ENCODE measurements around the gene PPFIA4. TPM values are rescaled to one million over a fixed set of nuclear protein-coding genes. Genes with fewer than 3 reads are reported as not detected.

The PPFIA4 gene
- total and polyA plus RNA-seq, 9 of the 15 experiments (the other 6 are each of a cell fraction or from before 2014, with no cell fraction given) = 0.07 to 12.0 (median 0.70) TPM

DNA sequence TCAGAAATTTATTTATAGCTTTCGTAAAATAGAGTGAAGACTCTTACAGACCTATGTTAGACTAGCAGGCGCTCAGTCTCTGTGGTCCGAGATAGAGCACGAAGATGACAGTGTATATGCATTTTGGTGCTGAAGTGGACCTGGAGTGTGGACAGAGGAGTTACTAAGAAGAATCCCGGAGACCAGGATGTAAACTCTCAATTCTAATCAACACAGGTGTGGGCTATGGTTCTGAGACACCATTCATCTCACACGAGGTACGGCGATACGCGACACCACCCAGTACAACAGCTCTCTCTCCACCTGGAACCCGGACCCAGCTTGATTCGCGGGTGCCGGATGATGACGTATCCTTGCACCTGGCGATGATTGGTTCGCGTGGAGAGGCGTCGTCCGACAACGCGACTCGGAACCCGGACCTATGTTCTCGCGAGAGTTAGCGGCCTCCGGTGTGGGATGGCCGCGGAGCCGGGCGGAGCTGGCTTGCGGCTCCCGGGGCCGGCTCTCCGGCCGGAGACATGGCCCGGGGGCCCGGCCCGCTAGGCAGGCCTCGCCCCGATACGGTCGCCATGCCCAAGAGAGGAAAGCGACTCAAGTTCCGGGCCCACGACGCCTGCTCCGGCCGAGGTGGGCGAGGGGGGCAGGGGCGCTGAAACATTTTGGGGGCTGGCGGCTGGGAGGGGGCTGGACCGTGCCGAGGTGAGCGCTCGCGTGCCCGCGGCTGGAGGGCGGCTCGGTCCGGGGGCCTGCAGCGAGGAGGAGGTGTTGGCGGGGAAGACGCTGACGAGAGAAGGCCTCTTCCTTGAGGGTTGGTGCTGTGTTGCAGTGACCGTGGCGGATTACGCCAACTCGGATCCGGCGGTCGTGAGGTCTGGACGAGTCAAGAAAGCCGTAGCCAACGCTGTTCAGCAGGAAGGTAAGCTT is 19.1 kb upstream of the PPFIA4 start, which contains the start of gene TMEM183A (continued):
- TF ChIP-seq, protein P1, sequence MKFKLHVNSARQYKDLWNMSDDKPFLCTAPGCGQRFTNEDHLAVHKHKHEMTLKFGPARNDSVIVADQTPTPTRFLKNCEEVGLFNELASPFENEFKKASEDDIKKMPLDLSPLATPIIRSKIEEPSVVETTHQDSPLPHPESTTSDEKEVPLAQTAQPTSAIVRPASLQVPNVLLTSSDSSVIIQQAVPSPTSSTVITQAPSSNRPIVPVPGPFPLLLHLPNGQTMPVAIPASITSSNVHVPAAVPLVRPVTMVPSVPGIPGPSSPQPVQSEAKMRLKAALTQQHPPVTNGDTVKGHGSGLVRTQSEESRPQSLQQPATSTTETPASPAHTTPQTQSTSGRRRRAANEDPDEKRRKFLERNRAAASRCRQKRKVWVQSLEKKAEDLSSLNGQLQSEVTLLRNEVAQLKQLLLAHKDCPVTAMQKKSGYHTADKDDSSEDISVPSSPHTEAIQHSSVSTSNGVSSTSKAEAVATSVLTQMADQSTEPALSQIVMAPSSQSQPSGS (CRISPR knock-in tag; IDR thresholded peaks at IDR 0.05) = no peak
- TF ChIP-seq ZNF3 (CRISPR knock-in tag; IDR thresholded peaks at IDR 0.05) = no peak
- TF ChIP-seq, protein P2, sequence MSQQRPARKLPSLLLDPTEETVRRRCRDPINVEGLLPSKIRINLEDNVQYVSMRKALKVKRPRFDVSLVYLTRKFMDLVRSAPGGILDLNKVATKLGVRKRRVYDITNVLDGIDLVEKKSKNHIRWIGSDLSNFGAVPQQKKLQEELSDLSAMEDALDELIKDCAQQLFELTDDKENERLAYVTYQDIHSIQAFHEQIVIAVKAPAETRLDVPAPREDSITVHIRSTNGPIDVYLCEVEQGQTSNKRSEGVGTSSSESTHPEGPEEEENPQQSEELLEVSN (IDR thresholded peaks at IDR 0.05; ENCODE audit: borderline replicate concordance in 1 of 2, extremely low read depth in 1 of 2, insufficient read depth in 1 of 2, insufficient read length in 1 of 2, low read depth in 1 of 2, low read length in 1 of 2, poor library complexity in 1 of 2, severe bottlenecking in 1 of 2) = peak; percentile 87 to 92
- TF ChIP-seq ARHGAP35 (IDR thresholded peaks at IDR 0.05; ENCODE audit: partially characterized antibody) = peak; percentile 93
- no peak for TF ChIP-seq BCL6 (CRISPR knock-in tag; IDR thresholded peaks at IDR 0.05)
- TF ChIP-seq GATAD2A (IDR thresholded peaks at IDR 0.05) = peak; percentile 36; the same call in 1 of the 2 replicates
- TF ChIP-seq HCFC1 (IDR thresholded peaks at IDR 0.05; ENCODE audit: low read depth, low read length) = peak; percentile 84
- peak; percentile 92 for TF ChIP-seq PHF20 (IDR thresholded peaks at IDR 0.05; ENCODE audit: partially characterized antibody)
- TF ChIP-seq ZNF830 (CRISPR knock-in tag; IDR thresholded peaks at IDR 0.05) = 0 out of 2 replicates have a peak, but pooled peaks have one; percentile 6
- TF ChIP-seq, protein P3, sequence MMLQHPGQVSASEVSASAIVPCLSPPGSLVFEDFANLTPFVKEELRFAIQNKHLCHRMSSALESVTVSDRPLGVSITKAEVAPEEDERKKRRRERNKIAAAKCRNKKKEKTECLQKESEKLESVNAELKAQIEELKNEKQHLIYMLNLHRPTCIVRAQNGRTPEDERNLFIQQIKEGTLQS (IDR thresholded peaks at IDR 0.05) = peak; percentile 75
- TF ChIP-seq, protein P3 (CRISPR knock-in tag; conservative IDR thresholded peaks at IDR 0.05) = no peak
- no peak for TF ChIP-seq RFX1 (IDR thresholded peaks at IDR 0.05)
- TF ChIP-seq RBM17 (IDR thresholded peaks at IDR 0.05; ENCODE audit: borderline replicate concordance, low read depth, low read length) = no peak
- TF ChIP-seq, protein P4, sequence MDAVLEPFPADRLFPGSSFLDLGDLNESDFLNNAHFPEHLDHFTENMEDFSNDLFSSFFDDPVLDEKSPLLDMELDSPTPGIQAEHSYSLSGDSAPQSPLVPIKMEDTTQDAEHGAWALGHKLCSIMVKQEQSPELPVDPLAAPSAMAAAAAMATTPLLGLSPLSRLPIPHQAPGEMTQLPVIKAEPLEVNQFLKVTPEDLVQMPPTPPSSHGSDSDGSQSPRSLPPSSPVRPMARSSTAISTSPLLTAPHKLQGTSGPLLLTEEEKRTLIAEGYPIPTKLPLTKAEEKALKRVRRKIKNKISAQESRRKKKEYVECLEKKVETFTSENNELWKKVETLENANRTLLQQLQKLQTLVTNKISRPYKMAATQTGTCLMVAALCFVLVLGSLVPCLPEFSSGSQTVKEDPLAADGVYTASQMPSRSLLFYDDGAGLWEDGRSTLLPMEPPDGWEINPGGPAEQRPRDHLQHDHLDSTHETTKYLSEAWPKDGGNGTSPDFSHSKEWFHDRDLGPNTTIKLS (IDR thresholded peaks at IDR 0.05; ENCODE audit: borderline replicate concordance, low read depth) = peak; percentile 84
- TF ChIP-seq TSC22D4 (tag; IDR thresholded peaks at IDR 0.05) = no peak
- no peak for TF ChIP-seq STAG1 (CRISPR knock-in tag; IDR thresholded peaks at IDR 0.05; ENCODE audit: borderline replicate concordance)
- TF ChIP-seq, protein P5, sequence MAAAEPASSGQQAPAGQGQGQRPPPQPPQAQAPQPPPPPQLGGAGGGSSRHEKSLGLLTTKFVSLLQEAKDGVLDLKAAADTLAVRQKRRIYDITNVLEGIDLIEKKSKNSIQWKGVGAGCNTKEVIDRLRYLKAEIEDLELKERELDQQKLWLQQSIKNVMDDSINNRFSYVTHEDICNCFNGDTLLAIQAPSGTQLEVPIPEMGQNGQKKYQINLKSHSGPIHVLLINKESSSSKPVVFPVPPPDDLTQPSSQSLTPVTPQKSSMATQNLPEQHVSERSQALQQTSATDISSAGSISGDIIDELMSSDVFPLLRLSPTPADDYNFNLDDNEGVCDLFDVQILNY (CRISPR knock-in tag; IDR thresholded peaks at IDR 0.05) = 0 out of 2 replicates have a peak, but pooled peaks have one; percentile 41
- 0 out of 2 replicates have a peak, but pooled peaks have one; percentile 13 for TF ChIP-seq NFE2 (IDR thresholded peaks at IDR 0.05; ENCODE audit: low read depth)
- peak; percentile 94 for TF ChIP-seq TBP (optimal IDR thresholded peaks at IDR 0.05; ENCODE audit: low read depth, low read length)
- peak; percentile 83; the same call in 1 of the 2 replicates for TF ChIP-seq DIDO1 (tag; IDR thresholded peaks at IDR 0.05; ENCODE audit: low read depth)
- no peak for TF ChIP-seq SNRNP70 (optimal IDR thresholded peaks at IDR 0.05; ENCODE audit: low read depth, low read length)
- TF ChIP-seq NONO (IDR thresholded peaks at IDR 0.05; ENCODE audit: low read depth in 2 of 2, low read length in 1 of 2) = peak in 1 of 2 experiments; percentile 80; a peak in 1 of 4 replicates
